GM12864 (cell line): ENCODE measurements around the gene PTPRC.
A peak's percentile ranks its signal among the peaks of the same experiment; 100 is the strongest.

Experiments used
- DNase-seq: peaks from one replicate; pipeline ENCODE4 v3.0.0-alpha.2; 2011; ENCODE audit warnings: low read depth
- H3K4me3 ChIP-seq: 2 replicates; pipeline ENCODE4 v1.5.1; 2011; ENCODE audit warnings: mild to moderate bottlenecking, low read depth, low read length, control low read depth
- TF ChIP-seq, protein P1 (sequence below): IDR thresholded peaks from 2 replicates; pipeline ENCODE4 v1.5.1; 2011; ENCODE audit warnings: low read depth, mild to moderate bottlenecking, moderate library complexity, low read length, control low read depth, inconsistent platforms; ENCODE audit errors: missing control alignments

Gene PTPRC

DNA sequence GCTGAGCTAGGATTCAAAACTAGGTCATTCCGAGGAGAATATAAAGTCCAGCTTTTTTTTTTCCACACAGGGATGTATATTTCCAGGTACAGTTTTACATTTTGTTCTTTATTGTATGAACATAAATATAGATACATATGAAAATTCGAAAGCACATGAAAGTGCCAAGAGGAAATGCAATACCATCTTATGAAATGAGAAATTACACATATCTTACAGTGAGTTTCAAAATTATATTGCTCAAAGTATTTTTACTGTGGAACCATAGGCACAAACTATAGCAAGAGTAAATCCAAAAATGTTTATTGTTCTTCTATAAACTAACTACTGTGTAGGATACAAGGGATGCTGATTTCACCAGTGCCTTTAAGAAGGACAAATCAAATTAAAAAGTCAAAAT, 39.0 kb downstream of the PTPRC start:
- TF ChIP-seq, protein P1, sequence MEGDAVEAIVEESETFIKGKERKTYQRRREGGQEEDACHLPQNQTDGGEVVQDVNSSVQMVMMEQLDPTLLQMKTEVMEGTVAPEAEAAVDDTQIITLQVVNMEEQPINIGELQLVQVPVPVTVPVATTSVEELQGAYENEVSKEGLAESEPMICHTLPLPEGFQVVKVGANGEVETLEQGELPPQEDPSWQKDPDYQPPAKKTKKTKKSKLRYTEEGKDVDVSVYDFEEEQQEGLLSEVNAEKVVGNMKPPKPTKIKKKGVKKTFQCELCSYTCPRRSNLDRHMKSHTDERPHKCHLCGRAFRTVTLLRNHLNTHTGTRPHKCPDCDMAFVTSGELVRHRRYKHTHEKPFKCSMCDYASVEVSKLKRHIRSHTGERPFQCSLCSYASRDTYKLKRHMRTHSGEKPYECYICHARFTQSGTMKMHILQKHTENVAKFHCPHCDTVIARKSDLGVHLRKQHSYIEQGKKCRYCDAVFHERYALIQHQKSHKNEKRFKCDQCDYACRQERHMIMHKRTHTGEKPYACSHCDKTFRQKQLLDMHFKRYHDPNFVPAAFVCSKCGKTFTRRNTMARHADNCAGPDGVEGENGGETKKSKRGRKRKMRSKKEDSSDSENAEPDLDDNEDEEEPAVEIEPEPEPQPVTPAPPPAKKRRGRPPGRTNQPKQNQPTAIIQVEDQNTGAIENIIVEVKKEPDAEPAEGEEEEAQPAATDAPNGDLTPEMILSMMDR, result no peak
- no peak for DNase-seq
- H3K4me3 ChIP-seq, result no peak overlapping the region

DNA sequence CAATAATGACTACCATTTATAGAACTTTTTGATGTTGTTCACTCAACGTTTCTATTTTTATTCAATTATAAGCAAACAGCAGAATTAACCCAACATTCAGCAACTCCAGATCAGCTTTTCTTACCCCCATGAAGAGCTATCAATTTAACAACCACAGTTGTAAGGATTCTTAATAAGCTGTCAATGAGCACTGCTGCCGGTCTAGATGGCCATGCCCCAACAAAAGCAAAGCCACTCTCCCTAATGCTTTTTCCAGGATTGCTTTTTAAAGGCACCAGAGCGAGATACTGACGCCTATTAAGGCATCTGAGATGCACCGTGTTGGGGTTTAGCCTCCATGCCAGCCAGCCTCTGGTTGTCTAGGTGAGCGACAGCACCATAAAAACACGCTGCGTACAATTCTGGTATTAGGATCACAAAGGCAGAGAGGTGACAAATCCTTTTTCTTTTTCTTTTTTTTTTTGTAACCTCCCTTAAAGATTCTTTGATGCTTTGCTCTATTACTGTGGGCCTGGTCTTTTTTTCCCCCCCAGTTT, 39.5 kb downstream of the PTPRC start:
- no peak for DNase-seq
- no peak overlapping the region; the same call in 1 of the 2 replicates for H3K4me3 ChIP-seq
- TF ChIP-seq, protein P1, result no peak

DNA sequence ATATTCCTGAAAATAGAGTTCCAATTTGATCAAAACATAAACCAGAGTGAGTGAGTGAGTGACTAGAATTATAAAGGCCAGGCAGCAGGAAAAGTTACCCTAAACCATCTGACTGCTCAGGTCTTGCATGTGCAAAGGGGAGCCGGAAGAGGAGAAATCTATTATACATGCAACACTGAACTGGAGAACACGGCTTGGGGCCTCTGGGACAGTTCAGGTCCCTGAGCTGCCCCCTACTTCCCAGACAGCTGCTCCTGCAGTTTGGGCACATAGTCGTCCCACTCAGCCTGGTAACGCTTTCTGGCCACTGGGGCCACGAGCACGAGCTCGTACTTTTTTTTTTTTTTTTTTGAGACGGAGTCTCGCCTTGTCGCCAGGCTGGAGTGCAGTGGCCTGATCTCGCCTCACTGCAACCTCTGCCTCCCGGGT, 40.1 kb downstream of the PTPRC start:
- H3K4me3 ChIP-seq, result peak overlapping the region; percentile 23
- no peak for DNase-seq
- TF ChIP-seq, protein P1, result no peak

DNA sequence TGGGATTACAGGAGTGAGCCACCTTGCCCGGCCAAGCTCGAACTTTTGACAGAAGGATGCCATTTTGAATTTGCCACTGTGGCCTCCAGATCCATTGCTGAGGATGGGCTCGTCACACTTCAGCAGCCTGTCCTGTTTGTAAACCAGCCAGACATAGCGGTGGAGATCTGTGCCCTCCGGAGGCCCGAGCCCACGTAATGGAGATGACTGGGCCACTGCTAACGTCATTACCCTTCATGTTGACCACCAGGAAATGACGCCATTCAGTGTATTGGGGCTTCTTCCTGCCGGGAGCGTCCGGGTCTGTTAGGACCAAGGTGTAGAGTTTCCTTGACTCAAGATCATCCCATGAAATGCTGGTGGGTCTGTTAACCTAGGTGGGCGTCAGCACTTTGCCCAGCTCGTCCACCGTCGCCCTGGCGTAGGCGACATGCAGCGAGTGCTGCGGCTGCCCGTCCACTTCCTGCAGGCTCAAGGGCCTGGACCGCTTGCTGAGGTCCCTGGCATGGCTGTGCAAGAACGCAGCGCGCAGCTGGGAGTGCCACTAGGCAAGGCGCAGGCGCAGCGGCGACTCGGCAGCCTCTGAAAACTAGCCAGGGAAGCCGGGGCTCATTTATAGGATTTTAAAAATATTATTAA, 40.8 kb downstream of the PTPRC start:
- H3K4me3 ChIP-seq, result no peak overlapping the region; the same call in none of the 2 replicates
- TF ChIP-seq, protein P1, result no peak
- DNase-seq, result no peak

DNA sequence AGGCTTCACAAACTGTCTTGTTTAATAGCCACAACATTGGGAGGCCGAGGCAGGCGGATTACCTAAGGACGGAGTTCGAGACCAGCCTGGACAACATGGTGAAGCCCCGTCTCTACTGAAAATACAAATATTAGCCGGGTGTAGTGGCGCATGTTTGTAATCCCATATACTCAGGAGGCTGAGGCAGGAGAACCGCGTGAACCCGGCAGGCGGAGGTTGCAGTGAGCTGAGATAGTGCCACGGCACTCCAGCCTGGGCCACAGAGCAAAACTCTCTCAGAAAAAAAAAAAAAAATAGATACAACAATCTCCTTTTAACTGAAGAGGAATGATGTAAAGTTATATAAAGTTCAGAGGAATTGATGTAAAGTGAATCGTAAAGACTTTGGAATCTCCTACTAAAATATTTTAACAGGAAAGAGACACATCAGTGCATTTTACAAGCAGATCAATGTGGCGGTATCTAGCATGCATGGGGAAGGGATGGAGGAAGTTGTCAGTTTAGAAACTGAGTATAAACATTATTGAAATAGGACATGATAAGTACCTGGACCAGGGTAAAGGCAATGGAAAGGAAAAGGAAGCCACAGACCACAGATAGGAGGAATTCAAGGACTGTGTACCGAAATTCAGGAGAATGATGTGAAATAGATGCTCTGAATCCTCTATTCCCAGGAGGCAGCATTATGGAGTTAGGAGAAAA, 41.5 kb downstream of the PTPRC start:
- TF ChIP-seq, protein P1, result no peak
- no peak overlapping the region; the same call in 1 of the 2 replicates for H3K4me3 ChIP-seq
- DNase-seq, result no peak

DNA sequence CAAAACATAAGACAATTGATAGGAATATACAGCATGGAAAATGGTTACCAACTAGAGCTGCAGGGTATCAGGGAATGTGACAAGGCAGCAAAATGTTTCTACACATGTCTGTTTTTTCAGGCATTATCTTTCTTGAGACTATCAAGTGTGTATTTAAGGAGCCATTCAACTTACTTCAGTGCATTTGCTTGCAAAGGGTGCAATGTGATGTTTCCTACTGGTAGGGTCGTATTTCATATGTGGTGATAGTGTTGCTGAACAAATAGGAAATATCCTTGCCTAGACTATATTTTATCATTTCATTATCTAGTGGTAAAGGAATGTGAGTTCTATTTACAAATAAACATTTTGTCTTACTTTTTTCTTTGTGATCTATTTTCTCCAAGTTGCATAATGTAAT, 42.4 kb downstream of the PTPRC start:
- no peak overlapping the region; the same call in 1 of the 2 replicates for H3K4me3 ChIP-seq

More for the DNA sequence above, 42.4 kb downstream of the PTPRC start:
- DNase-seq, result no peak
- TF ChIP-seq, protein P1, result no peak
